Measurements from ENCODE around the gene ISOC1.

- TF ChIP-seq CTCF (IDR thresholded peaks at IDR 0.05; ENCODE audit: low read depth, low read length, poor library complexity, severe bottlenecking) (no peak), EZH2phosphoT487 (IDR thresholded peaks at IDR 0.05; ENCODE audit: borderline replicate concordance, low read length) (no peak)
Observed at GRCh38 chr5:129094924-129095899, 663 bp downstream of the ISOC1 start.

All from DOHH2 (cell line).